Stromal cell of bone marrow (primary cell): Measurements from ENCODE around the gene RXRB.
"Not testable (repeated sequence)": the region's sequence is repeated elsewhere in the genome, so short reads cannot be mapped to it uniquely, and the experiment has no call there.

Source experiments
- DNase-seq: peaks from one replicate; pipeline ENCODE4 v3.0.0-alpha.2; 2012; ENCODE audit warnings: low read depth

The RXRB gene

GRCh38 chr6:33163540-33163939 lies 36.9 kb downstream of the RXRB start:
- DNase-seq: no peak

DNA sequence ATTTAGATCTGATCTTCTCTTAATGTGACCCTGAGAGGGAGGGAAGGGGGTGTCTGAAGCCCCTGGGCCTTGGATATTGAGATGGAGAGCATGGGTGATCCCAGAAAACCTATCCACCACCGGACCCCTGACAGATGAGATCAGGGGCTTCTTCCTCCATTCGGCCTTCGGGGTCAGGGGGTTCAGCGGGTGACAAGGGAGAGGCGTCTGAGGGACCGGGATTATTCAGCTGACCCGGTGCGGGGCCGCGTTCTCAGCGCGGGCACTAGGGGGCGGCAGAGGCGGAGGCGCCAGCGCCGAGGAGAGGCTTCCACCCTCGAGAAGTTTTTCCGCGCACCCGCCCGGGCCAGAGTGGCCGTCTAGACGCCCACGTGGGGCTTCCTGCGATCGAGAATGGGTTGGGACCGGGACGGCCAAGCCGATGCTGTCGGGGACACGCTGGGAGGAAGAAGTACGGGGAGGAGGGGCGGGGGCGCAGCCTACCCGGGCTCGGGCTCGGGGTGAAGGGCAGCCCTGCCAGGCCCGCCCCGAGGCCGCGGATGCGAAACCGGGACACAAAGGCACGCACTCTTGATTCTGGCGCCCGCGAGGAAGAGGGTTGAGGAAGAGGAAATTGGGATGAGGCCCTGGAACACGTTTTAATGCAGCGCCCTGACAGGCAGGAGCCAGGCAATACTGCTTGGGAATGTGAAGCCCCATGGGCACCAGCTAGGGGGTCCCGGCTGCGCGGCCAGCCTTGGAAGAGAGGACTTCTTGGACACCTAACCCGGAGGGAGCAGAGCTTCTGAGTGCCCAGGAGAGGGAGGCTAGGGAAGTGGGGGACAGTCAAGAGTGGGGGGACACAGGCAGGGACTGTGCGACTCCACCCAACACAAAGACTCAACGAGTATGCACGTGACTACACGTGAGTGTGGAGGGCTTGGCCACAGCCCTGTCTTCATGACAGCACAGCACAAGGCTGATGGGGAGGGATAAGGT lies 38.8 kb downstream of the RXRB start:
- peak; percentile 47 for DNase-seq

- peak; percentile 96 for DNase-seq
These were observed 39.6 kb downstream of the RXRB start for GRCh38 chr6:33160728-33161344.

DNA sequence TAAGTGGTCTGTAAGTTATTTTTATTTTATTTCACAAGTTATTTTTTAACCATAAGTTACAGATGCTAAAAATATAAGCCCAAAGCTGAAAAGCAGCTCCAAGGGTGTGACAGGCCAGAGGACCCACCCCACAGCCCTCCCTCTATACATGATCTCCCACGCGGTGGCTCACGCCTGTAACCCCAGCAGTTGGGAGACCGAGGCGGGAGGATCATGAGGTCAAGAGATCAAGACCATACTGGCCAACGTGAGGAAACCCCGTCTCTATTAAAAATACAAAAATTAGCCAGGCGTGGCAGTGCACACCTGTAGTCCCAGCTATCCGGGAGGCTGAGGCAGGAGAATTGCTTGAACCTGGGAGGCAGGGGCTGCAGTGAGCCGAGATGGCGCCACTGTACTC lies 40.4 kb downstream of the RXRB start:
- DNase-seq: no peak

DNA sequence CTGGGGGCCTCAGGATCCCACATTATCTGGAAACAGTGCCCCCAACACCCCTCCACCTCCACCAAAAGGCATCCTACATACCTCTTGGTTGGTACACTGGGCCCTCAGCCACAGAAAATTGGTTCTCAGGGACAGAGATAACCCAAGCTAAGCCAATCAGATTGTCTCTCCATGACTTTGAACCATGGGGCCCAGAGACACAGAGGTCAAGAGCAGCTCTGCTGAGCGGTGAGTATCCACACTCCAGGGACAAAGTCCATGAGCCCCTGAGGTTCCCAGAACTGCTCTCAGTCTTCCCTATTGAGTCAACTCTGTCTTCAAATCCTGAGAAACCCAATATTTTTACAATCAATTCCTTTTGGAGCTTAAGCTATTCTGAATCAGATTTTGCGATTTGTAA lies 43.5 kb downstream of the RXRB start:
- no peak for DNase-seq

- no peak for DNase-seq
These were observed 43.9 kb downstream of the RXRB start for GRCh38 chr6:33156561-33156960.

DNA sequence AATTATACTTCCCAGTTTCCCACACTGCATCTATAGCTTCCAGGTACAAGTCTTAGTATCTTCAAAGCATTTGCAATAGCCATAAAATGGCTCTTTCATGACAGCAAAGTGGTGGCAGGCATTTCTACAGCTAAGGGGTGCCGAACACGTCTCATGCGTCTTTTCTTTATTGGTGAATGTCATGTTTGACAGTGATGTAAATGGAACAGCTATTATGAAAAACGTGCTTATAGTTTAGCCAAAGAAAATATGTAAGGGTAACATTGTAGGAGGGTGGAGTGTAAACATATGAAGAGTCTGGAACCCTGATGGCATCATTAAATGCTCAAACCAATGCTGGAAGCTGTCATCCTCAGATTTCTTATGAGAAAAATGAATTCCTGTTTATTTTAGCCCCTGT lies 46.1 kb downstream of the RXRB start:
- no peak for DNase-seq

DNA sequence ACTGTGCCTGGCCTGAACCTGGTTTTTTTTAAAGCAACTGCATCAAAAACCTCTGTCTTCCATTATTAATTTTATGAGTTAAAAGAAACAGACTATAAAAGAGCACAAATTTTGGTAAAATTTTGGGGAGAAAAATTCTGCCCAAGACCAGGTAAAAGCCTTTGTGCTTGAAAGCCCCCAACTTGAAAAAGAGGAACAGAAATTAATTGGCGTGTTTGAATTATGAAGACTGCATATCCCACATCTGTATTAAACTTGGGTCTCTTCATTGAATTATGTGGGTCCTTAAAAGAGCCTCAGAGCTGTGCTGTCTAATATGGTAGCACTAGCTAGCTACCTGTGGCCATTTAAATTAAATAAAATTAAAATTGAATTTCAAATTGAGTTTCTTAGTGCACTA lies 49.4 kb downstream of the RXRB start:
- DNase-seq: no peak

DNA sequence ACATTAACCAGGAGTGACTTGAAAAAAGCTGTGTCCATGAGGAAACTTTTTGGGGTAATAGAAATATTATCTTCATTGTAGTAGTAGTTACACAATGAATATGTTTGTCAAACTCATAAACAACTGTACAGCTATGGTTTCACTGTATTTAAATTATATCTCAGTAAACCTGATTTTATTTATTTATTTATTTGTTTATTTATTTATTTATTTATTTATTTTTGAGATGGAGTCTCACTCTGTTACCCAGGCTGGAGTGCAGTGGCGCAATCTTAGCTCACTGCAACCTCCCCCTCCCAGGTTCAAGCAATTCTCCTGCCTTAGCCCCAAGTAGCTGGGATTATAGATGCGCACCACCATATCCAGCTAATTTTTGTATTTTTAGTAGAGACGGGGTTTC lies 49.9 kb downstream of the RXRB start:
- not testable (repeated sequence) for DNase-seq

GRCh38 chr6:33147807-33148666 lies 52.4 kb downstream of the RXRB start:
- DNase-seq: peak; percentile 46

DNA sequence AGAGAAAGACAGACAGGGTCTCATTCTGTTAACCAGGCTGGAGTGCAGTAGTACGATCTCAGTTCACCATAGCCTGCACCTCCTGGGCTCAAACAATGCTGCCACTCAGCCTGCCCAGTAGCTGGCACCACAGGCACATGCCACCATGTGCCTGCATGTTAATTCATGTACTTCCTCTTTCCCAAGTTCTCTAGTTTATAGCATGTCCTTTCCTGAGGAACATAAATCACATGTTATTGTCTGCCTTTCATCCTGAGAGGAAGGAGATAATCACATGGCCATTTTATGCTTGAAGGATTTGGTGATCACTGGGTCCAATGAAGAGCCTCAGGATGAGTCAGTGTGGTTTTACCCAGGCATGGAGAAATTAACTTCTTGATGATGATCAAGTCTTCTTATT lies 56.1 kb downstream of the RXRB start:
- DNase-seq: no peak
